Skin of body (tissue), 2 donors: ENCODE results near the gene DMBX1. TPM values are rescaled to one million over a fixed set of nuclear protein-coding genes. Genes with fewer than 3 reads are reported as not detected.

ENCODE experiments used
- DNase-seq: peaks from one replicate; lab custom pipeline; 2025; lab: John Stamatoyannopoulos, UW
- total RNA-seq: library from RNA; depleted of rRNA; stranded (reverse); fragments of >200 nt; gene quantifications from one replicate; pipeline ENCODE4 v1.2.3, GENCODE V29; 2014

DMBX1 gene
- not detected for total RNA-seq

DNA sequence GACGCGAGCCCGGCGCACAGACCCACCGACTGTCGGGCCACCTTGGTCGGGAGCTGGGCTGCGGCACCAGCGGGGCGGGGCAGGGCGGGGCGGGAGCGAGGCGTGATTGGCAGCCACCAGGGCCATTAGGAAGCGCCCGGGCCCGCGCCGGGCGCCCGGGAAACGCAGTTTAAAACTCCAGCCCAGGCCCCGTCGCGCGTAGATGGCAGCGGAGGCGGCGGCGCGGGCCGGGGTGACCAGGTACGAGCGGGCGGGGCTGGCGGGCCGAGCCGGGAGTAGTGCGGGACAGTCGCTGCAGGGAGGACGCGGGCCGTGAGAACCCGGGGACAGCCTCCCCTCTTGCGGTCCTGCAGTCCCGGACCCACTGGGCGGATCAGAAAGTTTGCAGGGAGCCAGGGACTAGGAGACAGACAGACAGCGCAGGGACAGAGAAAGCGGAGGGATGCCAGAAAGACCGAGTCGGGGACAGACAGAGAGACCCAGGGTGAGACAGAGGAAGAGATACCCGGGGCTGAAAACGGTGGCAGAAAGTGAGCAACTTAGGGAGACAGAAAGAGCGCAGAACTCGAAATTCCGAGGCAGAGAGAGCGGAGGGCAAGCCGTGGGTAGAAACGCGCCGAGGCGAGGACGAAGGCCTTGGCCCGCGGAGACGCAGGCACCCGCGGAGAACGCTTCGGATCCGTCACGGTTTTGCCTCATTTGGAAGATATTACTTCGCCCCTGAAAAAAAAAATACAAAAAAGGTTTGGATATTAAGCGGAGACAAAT is at the start of gene DMBX1:
Gene DMBX1, plus strand, starts transcription at position 199 of the 768 bp plus-strand sequence. CDS start 17,175 bp downstream, outside the sequence.
- DNase-seq, result no peak

DNA sequence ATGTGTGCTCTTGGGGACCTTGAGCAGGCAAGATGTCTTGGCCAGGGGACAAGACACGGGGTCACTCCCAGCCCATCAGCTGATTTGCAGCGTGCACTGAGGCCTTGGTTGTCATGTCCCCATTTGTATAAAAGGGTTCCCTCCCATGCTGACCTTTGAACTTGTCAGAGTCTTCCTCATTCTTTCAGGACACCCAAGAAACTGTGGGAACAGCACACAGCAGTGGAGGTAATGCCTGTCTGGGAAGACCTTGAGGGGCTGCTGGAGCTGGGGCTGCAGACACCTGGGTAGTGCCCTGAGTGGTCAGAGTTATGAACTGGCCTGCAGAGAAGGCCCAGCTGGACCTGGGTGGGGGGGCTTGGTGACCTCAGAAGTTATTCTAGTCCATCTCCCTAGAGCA is 49.2 kb upstream of the DMBX1 start:
- DNase-seq, result no peak

DNA sequence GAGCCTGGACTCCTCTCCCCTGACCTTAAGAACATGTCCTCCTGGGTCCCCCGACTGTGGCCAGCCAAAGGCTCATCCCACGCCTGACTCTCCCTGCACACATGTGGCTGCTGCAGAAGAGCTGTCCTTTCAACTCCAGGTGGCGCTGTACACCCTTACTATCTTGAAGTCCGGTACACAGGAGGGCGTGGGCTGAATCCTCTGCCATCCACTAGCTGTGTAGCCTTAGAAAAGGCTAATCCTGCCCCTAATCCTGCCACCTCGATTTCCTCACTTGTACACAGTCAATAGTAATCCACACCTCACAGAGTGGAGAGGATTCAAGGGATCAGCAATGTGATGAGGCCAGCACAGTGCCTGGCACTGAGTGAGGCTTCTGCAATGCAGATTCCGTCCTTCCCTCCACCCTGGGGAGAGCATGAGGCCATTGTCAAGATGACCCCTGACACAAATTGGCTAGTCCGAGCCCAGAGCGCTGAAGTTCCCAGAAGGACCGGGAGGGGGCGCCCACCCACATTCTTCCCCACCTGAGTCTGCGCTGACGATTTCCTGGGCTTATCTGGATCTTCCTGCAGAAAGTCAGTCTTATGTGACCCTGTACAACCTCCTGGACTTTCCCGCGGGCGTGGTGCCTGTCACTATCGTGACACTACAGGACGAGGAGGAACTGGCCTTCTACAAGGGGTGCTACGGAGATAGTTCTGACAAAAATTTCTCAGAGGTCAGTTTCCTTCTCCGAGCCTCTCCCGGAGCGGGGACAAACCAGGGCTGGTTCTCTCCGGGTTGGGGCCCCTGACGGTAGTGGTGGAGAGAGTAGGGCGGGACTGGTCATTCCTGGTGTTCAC is 47.1 kb upstream of the DMBX1 start:
- DNase-seq, result no peak

DNA sequence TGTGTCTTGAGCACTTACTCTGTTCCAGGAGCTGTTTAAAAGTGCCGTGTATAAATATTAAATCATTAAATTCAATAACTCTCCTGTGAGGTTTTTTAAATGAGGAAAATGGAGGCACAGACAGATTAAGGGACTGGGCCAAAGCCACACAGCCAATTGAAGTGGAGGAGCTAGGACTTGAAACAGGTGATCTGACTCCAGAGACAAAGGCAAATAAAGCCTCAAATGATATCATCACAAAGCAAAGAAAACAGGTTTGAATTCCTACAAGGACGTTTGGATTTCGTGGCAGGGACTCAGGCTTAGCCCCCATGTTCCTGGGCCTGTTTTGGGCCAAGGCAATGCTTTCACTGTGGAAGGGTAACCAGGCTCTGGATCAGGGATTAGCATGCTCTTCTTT is 45.2 kb upstream of the DMBX1 start:
- DNase-seq, result no peak

DNA sequence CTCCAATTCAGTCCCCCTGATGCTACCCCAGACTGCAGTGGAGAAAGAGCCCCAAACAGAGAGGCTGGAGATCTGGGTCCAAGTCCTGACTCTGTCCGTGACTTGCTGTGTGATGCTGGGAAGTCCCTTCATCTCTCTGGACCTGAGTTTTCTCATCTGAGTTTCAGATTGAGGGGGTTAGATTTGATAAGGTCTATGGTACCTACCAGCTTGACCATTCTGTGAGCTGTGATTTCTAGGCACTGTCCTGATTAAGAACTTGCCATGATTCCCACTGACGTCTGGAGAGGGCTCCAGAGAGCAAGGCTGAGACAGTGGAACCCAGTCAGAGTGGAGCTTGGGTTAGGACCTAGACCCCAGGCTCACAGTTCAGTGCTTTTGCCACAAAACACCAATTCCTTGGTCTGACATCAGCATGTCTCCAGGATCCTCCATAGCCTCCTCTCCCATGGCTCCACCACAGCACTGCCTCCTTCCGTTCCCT is 43.8 kb upstream of the DMBX1 start:
- no peak for DNase-seq

DNA sequence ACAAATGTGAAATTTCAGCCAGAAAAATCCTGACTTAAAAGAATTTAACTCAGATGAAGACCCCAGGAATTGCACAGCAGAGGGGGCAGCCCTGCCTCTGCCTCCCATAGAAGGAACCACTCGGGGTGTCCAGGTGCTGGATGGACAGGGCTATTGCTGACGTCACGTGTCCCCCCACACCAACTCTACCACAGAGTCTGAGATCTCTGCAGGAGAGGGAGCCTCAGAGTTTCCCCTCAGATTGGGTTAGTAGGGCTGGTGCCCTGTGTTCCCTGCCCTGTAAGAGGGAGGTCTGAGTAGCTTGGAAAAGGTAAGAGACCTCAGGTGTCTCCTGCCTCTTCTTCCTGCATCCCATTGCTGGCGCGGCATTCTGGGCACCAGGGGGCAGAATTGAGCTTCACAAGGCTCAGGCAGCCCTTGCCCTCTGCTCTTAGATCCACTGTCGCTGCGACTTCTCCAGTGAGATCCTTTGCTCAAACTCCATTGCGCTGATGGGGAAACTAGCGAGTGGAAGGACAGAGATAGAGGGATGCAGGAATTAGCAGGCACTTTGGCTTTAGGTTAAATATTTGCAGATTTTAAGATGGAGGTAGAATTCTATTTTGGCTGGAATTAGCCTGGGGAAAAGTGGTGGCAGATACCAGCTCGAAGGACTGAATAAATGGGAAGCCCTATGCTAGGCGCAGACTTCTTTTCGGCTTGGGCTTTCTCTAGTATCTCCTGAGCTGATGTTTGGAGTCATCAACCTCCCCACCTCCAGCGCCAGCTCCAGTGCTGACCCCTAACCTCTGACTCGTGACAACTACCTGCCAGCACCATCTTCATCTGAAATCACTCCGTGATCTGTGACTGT is 42.8 kb upstream of the DMBX1 start:
- peak; percentile 34 for DNase-seq

DNA sequence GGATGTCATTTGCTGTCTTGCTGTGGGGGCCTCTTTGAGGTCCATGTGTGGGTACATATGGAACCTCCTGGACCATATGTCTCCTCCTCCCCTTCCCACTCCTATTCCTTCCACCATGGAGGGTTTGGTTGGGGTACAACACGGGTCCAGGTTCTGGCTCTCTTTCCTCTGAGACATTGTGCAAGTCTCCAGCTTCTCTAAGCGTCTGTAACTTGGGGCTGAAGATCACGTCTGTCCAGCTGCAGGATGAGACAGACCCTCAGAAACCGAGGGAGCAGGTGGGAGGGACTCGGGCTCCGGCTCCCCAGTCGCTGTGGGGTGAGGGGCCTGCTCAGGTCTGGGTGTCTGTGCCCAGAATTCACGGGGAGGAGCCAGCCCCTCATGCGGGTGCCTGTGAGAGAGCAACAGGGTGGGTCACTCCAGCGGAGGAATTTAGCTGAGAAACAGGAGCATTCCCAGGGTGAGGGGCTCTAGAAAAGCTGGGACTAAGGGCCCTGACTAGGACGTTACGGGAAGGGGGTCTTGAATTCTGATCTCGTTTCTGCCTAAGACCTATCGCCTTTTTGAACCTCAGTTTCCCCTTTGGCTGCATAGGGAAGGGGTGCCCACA is 42.0 kb upstream of the DMBX1 start:
- DNase-seq, result no peak

DNA sequence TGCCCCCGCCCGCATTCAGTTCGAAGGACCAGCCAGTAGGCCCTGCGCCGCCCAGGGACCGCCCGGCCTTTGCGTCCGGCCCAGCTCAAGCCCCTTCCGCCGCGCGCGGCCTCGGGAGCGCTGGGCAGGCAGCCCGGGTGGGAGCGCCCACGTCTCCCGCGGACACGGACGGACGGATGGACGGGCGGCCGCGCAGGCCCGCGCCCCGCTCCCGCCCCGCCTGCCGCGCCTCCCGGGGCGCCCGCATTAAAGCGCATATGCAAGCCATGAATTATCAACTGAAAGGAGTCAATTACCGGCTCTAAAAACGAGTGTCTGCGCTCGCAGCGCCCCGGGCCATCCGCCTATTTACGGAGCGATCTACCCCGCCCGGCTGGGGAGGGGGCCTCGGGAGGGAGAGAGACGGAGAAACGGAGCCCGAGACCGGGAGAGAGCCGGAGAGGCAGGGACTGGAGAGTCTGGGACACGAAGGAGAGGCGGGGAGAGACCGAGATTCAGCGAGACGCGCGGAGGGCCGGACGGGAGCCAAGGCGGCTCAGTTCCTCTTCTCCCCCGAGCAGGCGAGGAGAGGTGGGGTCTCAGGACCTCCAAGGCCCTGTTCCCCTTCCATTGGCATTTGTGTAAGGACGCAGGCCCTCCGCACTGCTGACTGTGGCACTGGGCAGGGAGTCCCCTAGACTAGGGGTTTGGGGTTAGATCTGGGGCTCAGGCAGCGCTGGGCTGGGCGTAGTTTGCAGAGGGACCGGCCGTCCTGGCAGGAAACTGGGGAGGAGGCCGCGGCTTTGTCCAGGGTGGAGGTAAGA is 41.3 kb upstream of the DMBX1 start:
- no peak for DNase-seq

DNA sequence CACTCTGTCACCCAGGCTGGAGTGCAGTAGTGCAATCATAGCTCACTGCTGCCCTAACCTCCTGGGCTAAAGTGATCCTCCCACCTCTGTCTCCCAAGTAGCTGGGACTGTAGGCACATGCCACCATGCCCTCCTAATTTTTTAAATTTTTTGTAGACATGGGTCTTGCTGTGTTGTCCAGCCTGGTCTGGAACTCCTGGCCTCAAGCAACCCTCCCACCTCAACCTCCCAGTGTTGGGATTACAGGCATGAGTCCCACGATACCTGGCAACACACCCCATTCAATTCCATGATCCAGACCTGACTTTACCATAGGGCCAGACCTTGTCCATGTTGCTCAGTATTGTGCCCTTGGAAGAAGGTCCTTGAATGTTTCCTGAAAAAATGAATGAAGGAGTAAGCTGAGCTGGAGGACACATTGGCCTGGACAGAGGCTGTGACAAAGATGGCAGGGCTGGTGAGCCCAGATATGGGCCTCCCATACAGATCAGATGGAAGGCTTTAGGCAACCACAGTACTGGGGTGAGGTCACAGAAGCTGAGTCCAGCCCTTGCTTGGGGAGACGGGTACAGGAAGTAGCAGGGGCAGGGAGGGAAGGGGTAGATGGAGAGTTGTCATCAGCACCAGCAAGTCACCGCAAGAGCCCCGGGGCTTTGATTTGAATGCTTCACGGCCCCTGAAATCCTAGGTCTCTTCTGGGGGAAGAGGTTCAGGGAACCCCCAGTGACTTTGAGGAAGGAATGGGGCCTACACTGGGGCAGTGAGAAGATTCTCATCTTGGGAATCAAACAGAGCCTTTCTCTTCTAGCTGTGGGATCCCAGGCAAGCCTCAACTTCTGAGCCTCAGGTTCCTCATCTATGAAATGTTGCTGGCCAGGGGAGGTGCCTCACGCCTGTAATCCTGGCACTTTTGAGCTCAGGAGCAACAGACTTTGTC is 40.1 kb upstream of the DMBX1 start:
- DNase-seq, result no peak

DNA sequence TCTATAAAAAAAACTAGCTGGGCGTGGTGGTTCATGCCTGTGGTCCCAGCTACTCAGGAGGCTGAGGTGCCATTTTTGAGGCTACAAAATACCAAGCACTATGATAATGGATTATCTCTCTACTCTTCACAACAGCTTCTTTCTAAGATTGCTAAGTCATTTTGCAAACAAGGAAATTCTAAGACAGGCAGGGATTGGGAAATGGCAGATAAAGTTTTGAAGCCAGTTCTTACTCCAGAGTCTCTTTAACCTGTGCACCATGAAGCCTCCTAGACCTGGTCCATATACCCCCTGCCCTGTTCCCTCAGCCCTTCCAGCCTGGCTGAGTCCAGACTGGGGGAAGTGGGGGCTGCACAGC is 39.5 kb upstream of the DMBX1 start:
- DNase-seq, result no peak

DNA sequence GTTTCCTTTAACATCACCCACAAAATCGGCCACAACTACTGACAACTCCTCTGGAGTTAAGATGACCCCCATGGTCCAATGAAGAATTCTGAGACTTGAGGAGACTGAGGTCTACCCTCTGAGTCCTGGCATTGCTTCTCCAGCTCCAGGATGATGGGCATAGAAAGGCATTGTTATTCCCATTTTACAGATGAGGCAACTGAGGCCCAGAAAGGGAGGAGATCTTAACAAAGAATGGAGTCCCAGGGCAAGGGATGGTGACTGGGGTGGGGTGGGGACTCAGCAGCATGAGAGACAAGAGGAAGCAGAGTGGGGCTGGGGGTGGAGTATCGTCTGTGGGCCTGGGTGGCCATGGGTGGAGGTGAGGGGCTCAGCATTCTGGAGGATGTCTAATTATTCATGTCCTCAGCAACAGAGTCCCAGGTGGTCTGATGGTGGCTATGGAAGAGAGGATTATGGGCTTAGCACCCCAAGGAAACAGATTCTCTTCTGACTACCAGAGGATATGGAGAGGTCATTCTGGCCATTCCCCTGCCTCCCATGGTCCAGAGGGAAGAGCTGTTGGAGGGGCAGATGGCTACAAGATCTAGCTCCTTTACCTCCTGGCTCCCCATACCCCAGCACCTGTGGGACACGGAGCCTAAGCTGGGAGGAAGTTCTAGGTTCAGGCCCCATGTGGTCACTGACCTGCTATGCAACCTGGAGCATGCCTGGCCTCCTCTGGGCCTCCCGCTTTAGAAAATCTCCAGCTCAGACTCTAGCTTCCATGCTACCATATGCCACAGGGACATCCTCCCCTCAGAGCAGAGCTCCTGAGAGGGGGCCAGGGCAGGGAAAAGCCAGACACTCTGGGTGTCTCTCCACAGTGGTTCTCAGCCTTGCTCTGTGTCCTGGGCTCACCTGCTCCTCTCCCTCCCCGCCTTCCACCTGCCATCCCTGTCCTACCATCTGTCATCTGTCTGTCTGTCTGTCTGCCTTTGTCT is 37.4 kb upstream of the DMBX1 start:
- no peak for DNase-seq

DNA sequence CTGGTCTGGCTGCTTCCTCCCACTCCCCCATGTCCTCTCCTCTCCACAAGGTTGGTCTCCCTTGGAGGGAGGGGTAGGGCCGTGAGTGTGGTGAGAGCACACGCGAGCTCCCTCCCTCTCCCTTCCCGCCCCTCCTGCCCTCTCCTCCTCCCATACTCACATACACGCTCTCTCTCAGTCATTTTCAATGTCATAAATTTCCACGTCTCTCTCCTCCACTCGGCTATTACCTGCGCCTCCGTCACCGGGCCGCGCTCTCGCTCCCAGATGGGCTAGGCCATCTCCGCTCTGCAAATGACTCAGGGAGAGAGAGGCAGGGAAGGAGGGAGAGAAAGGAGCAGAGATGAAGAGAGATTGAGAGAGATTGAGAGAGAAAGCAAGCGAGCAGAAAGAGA is 36.7 kb upstream of the DMBX1 start:
- no peak for DNase-seq

DNA sequence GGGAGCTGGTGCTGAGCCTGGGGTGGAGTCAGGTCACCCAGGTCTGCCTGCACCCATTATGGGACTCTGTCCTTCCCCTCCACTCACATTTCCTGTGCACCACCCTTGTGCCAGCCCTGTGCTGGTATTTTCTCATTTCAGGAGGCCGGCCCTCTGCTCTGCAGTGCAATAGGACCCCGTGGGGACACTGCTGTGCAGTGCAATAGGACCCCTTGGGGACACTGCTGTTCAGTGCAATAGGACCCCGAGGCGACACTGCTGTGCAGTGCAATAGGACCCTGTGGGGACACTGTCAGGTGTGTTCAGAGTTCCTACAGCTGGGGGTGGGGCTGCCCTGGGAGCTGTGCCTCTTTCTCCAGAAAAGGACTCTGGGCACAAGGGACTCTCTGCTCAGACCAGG is 36.2 kb upstream of the DMBX1 start:
- DNase-seq, result no peak

DNA sequence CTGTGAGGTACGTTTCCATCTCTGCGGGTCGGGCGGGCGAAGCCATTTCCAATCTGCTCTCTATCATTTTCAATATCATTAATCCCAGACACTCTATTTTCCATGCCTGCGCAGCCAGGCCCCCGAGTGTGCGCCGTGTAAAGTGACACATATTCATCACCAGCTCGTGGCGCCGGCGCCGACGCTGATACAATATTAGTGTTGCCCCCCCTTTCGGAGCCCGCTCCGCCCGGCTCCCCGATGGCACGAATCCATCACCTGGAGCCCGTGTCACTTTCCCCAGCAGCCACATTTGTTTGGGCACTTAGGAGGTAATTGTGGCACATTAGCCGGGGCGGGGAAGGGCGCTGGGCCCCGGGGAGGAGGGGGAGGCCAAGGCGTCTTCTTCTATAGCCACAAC is 33.7 kb upstream of the DMBX1 start:
- no peak for DNase-seq

DNA sequence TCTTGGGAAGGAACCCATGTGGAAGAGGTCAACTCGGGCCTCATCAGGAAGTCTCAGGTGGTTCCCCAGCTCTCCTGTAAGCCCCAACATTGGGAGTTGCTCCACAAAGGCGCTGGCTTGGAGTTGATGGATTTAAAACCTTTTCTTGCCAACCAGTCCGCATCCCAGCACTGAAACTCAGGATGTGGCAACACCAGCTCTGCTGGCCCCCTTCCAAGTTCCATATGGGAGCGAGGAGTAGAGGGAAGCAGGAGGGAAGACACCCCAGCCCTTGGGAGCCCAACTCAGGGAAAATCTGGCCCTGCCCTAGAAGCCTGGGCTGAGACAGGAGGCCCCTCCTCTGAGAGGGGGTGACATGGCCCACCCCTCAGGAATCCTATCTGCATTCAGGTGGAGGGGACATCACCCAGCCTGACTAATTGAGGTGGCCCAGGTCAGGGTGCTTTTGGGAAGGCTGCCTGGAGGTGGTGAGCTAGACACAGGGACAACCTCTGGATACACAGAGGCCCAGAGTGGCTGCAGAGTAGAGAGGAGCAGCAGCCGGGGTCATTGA is 33.1 kb upstream of the DMBX1 start:
- DNase-seq, result no peak

DNA sequence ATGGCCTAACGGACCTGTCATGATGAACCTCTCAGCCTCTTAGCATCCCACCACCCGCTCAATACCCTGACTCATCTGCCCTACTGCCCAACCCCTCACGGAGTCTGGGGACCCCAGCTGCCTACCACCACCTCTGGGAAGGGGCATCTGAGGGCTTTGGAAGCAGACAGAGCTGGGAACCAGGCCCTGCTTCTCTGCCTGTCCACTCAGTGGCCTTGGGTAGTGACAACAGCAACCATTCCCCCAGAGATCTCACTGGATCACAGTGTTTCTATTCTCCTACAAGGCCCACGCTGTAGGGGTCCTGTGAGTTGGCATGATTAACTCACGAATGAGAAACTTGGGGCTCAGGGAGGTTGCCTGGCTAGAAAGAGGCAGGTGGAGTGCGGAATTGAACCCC is 32.5 kb upstream of the DMBX1 start:
- no peak for DNase-seq

DNA sequence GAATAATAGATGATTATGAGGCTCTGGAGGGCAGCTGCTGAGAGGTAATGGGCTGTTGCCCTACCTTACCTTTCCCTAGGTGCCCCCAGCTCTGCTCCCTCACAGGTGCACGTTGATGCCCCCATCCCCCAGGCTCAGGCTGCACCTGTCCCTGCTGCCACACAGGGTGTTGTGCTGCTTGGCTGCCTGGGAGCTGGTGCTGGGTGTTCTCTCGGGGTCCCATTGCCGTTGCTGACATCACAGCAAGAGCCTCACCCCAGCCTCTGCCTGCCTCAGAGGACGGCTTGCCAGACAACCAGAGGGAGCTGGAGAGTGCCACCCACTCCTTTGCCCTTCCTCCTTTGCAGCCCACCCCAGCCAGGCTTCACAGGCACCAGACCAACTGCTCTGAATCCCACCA is 31.4 kb upstream of the DMBX1 start:
- DNase-seq, result no peak

DNA sequence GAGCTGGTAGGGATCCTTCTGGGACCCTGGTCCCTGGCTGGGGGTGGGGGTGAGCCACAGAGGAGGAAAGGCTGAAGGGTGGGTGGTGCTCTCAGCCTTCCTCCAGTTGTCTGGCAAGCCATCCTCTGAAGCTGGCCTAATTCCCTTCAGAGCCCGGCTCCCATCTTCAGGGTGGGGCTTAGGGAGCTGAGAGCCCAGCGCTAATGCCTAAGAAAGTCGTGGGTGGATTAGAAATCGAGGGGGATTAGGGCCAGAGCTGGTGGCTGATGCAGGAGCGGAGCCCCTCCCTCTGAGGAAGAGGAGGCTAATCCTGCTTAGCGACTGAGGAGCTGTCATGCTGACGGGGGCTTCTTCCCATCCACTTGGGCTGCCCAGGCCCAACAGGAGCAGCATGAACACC is 30.8 kb upstream of the DMBX1 start:
- DNase-seq, result no peak
